Occipital lobe (tissue), 2 donors: Measurements from ENCODE around the gene EML5. TPM values are rescaled to one million over a fixed set of nuclear protein-coding genes. Genes with fewer than 3 reads are reported as not detected.

Source experiments
- DNase-seq: peaks from one replicate; lab custom pipeline; 2025; lab: John Stamatoyannopoulos, UW
- total RNA-seq: library from RNA; depleted of rRNA; stranded (reverse); fragments of >200 nt; gene quantifications from one replicate; pipeline ENCODE4 v1.2.3, GENCODE V29; 2014

Gene EML5
- total RNA-seq, 1 donor from 2014 or later, result 30.3 TPM

DNA sequence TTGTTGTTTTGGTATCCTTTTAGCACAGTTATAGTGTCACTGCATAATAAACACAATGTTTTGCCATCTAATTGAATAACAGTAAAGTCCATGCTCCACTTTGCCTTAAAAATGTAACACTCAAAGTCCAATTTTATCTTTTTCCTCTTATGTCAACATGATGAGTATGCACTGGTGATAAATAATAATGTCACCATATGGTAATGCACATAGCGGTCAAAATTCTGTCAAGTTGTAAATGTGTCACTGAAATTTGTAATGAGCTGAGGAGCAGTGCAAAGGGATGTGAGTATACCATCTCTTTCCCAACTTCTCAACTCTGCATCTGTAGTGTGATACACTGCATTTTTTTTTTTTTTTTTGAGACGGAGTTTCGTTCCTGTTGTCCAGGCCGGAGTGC lies 65.7 kb downstream of the EML5 start:
- no peak for DNase-seq

DNA sequence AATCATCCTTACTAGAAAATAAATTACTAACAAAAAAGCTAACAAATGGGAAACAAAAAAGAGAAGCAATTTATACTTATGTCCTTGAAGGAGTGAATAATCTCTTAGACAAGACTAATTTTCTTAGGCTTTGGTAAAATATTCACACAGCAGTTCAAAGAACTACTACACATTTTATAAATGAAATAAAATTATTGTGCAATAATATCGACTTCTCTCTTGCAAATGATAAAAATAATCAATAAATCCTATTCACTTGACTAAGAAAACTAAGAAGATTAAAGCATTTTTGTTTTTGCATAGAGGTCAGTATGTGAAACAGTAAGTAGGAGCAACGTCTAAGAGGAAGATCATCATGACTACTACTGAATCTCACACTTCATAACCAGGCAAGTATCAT lies 82.0 kb downstream of the EML5 start:
- no peak for DNase-seq

DNA sequence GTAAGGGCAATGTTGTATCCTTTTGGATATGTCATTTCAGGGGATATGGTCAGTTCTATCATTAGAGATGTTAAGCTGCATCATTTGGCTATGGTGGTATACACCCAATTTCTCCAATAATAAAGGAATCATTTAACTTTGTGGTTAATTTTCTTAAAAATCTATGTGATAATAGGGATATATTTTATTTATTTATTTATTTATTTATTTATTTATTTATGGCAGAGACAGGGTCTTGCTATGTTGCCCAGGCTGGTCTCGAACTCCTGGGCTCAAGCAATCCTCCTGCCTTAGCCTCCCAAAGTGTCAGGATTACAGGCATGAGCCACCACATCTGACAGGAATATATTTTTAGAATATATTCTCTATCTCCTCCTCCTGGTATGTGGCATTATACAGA lies 85.7 kb downstream of the EML5 start:
- no peak for DNase-seq

DNA sequence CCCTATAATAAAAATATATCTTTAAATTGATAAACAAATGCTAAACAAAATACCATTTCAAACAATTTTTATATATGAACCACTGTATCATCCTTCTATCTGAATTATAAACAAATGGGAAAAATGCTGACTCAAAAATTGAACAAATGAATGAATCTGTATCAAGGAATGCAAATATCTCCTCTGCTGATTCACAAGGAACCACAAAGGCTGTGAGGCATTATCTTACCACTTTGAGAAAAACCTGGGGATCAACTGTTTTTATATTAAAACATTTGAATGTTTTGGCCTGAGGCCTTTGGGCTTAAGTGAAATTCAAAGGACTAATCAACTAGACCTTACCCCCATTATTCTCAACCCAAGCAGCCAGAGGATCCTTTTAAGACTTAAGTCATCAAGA lies 86.3 kb downstream of the EML5 start:
- DNase-seq, result no peak

DNA sequence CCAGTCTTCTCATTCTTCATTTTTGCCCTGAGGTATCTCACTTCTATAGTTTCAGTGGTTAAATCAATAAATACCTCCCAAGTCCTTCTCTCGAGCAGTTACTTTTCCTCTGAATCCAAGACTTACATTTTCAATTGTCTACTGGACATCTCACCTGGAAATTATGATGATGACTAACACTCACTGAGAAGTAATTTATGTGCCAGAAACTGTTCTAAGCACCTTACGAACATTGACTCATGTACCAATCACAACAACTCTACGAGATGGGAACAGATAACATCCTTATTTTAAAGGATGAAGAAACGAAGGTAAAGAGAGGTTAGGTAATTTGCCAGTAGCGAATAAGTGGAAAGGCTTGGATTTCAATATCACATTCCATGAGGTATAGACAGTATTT lies 94.1 kb downstream of the EML5 start:
- no peak for DNase-seq

DNA sequence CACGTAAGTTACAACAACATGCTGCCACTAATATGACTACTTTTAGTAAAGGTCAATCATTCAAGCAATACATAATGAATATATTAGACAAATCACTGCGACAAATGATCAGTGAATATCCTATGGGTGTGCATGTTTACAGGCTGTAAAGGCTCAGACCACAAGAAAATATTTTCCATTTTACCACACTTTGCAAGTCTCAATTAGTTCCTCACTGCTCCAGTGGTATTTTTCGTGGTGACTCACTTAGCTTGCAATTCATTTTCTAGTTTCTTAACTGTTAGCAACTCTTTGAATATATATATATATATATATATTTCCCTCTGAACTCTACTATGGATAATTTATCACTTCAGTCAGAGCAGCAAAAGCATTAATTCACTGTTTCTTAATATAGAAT lies 96.9 kb downstream of the EML5 start:
- DNase-seq, result no peak

DNA sequence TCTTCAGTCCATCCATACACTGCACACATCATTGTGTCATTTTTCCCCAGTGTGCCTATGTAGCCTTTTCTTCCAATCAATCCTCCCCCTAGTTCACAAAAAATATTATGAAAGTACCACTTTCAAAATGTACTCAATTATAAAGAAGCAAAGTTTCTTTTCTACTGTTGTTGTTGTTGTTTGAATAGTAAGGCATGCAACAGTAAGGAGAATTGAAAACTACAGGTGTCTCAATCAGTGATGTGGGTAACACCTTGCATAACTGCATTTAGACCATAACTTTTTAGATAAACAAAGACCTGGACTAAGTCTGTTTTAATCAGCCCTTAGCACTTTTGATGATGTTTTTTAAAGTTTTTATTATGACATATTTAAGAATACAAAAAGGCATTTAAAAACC lies 104.4 kb downstream of the EML5 start:
- DNase-seq, result no peak

DNA sequence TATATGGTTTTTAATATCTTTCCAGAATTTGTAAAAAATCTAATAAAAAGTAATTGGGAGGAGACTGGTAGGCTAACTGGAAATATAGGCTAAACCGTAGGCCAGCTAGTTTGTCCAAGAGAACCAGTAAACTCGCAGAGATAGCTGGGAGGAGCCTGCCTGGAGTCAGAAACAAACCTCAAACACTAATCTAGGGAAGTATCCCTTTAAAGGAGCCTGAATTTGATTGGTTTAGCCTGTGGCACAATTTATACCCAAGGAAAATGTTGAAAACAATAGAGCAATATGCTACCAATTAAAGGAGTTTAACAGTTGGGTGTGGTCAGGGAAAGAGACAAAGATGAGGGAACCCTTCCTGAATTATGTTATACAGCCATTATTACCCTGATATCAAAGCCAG lies 109.6 kb downstream of the EML5 start:
- DNase-seq, result no peak

DNA sequence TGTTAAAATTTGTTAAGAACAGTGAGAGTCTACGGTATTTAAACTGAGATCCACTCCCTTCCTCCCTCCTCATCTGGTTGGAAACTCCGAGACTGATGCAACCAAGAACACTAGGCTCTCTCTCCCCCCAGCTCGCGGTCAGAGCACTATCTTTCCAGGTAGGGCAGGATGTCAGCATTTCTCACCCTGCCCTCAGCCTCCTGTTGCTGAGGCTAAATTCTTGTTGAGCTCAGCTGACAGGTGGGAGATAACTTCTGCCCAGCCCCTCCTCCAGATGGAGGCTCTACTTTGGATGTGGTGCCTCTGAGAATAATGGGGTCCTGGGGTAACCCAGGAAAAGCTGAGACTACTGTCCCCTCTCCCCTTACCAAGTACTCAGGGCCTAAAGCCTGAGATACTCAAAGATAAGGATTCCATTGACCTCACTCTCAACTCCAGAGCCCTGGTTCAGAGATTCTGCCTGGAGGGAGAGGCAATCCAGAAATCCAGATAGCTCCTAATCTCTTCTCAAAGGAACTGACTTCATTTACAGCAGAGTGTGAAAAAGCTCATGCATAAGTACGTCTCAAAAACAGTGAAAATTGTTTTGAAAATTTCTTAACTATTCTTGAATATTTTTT lies 110.1 kb downstream of the EML5 start:
- no peak for DNase-seq

DNA sequence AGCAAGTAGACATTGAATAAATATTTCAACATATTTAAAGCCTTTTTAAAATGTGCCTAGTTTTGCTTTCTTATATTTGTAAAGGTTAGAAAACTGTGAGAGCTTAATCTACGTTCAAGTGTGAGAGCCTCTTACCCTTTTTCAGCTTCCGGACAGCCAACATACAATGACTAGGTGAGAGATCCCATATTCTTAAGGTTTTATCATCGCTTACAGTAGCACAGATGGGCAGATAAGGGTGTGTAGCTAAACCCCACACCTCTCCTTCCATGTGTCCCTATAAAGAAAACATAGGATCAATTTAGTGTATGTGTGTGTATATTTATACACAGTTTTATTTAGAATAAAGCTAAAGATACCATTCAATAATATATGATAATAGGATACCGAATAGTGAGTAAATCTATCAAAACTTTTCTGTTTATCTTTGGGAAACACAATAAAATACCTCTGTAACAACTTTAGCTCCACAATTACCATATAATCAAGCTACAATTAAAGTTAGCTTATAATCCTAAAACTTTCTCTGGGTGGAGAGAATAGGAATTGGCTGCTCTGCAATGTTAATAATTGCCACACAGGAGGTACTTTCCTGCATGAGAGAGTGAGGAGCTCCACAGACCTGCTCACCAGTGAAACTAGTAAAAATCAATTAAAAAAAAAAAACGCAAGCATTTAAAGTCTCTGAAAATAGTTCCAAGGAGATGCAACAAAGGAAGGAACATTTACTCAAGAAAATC lies 110.8 kb downstream of the EML5 start:
- DNase-seq, result no peak

DNA sequence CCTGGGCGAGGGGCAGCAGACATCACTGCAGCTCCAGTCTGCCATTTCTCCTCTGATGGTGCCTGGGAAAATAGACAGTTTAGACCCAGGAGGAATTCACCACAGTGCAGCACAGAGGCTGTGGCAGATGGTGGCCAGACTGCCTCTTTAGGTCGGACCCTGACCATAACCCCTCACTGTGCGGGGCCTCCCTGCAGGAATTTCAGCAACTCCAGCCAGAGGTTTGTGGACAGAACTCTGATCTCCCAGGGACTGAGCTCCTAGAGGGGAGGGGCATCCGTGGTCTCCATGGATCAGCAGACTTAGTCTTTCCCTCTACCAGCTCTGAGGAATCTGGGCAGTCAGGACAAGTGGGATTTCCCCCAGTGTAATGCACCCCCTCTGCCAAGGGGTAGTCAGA lies 123.4 kb downstream of the EML5 start:
- DNase-seq, result no peak

DNA sequence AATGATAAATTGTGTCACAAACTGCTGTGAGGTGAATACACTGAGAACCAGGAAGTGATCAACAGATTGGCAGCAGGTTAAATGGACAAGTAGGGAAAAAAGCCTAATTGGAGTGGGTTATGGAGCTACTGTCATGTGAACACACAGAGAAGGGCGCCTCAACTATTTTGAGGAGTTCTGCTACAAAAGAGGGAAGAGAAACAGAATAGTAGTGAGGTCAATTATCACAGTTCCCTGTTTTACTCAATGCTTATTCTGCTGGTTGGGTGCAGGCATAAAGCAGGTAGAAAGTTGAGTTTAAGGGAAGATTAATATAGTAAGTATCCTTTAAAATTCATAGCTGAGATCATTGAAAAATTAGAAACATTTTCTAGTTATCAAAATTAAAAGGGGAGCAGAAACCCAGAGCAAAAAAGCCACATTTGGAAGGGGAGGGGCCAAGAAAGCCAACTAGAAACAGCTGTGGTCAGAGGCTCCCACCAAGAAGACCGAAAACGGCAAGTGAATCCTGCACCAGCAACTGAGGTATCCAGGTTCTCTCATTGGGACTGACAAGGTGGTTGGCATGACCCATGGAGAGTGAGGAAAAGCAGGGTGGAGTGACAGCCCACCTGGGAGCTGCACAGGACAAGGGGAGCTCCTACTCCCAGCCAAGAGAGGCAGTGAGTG lies 124.2 kb downstream of the EML5 start:
- DNase-seq, result no peak

DNA sequence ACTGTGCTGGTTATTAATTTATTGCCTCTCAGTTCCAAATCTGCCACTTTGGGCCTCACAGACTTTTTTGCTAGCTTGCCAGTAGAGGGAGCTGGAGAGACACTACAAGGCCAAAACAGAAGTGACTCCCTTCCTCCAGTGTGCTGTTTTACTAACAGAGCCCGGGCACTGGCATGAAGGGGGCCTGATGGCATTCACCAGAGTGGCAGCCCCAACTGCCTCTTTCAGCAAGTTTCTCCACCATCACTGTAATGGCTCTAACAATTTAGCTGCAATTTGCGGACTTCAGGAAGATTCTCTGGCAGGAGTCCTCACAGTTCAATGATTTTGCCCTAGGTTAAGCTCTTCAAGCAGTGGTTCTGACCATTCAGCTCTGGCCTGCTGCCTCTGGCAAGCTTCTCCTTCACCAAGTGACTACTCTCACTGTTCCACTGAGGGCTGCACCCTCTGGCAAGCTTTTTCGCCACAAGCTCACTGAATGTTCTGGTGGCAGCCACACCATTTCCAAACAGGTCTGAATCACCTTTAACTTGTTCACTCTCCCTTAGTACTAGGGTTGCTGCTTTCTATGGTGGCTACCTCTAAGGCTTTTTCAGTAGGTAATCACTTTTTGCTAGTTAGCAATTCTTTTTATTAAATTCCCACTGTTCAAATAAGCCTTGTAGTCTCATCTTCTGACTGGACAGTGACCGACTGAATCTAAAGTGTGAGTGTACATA lies 125.0 kb downstream of the EML5 start:
- DNase-seq, result peak; percentile 45

DNA sequence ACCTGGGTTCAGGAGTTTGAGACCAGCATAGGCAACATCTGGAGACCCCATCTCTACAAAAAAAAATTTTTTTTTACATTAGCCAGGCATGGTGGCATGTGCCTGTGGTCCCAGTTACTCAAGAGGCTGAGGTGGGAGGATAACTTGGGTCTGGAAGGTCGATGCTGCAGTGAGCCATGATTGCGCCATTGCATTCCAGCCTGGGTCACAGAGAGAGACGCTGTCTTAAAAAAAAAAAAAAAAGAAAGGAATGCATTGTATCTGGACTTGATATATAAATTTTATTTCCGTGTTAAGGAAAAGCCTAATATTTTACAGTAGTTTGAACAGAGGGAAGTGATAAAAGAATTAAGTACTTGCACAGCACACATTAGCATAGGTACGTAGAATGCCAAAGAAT lies 132.7 kb downstream of the EML5 start:
- DNase-seq, result no peak

DNA sequence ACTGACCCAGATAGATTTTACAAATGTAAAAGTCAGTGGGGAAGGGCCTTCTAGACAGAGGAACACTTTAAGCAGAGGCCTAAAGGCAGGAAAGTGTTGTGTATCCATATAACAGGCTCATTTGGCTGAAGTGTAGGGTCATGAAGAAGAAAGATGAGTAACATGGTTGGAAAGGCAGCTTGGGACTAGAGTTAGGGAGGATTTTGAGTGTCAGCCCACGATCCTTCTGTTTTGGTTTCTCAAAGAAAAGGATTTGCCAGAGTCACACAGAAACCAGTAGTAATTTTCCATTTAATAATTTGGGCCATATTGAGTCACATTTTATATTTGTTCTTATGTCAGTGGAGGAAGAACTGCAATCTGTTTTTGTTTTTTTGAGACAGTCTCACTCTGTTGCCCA lies 153.5 kb downstream of the EML5 start:
- no peak for DNase-seq

DNA sequence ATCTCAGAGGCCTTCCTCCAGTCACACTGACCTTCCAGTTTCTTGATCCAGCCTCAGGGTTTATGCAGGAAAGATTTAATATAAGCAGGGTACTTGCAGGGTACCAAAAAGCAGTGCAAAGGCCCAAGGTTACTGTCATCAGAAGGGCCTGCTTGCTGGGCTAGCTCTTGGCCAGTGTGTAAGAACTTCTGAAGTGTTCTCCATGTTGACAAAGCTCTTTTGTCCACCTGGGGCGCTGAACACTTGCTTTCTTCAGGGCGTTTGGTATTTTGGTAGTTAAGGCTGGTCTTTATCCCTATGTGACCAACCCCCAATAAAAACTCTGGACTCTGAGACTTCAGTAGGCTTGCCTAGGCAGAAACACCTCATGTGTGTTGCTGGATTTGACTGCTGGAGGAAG lies 160.2 kb downstream of the EML5 start:
- DNase-seq, result no peak

DNA sequence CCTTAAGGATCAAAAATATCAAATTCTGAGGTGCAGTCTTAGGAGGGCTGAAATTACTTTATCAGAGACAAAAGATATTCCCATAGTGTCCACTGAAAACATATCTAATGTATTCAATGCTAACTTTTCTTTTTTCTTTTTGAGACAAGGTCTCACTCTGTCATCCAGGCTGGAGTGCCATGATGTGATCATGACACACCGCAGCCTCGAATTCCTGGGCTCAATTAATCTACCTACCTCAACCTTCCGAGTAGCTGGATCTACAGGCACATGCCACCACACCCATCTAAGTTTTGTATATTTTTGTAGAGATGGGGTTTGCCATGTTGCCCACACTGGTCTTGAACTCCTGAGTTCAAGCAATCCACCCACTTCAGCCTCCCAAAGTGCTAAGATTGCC lies 161.7 kb downstream of the EML5 start:
- DNase-seq, result no peak

DNA sequence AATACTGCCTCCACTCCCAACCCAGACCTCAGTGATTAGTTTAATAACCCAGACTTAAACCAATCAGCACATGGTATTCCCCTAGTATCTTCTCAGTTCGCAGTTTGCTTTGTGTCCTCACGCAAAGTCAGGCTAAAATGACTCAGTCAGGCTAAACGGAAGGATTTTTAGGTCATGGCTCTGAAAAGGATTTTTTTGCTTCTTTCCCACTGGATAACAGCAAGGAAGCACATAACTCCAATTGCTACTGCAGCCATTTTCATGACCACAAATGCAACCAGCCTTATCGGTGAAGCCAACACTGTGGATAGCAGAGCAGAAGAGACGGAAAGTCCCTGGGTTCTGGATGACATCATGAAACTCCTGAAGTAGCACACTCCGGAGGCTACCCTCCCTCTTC lies 162.2 kb downstream of the EML5 start:
- no peak for DNase-seq

DNA sequence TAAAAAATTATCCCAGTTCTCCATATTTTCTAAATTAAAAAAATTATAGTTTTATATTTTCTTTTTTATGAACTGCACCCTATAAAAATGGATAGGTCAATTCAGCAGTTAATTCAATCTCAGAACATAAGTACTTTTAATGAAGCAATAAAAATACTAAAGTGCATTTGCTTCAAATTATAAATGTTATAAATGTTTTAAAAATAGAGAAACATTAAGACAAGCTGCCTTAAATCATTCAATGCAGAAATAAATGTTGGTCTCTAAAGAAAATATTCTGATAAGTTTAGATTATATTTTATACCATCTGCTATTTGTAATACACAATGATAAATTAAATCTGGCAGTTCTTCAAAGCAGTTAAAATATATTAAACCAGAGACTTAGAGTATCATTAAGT lies 164.3 kb downstream of the EML5 start:
- no peak for DNase-seq

DNA sequence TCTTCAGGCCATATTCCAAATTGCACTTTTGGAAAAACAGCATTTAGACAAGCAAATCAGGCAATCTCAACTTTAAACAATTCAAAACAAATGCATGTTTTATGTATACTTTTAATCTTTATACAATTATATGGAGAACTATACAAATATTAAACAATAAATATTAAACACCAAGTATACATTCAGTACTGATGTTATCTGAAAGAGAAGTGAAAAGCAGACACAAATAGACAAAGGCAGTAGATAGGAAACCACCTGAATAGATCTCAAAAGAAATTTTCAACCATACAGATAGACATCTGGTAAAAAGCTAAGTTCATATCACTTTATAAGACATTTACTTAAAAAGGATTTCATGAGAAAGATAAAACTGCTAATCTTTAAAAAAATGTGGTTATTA lies 164.7 kb downstream of the EML5 start:
- DNase-seq, result no peak

DNA sequence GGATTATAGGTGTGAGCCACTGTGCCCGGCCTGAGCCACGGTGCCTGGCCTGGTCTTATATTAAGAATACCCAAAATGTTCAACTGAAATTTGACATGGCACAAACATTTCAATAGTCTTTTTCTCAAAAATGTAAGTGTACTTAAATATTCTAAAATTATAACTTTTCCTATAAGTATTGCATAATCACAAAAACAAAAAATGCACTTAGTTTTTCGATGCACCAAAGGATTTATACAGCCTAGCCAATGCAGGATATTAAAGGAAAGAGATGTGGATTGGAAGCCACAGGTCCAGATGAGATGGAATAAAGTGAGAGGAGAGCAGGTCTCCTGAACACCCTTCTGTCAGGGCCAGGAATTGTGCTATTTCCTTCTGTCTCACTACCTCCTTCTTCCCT lies 167.1 kb downstream of the EML5 start:
- no peak for DNase-seq

DNA sequence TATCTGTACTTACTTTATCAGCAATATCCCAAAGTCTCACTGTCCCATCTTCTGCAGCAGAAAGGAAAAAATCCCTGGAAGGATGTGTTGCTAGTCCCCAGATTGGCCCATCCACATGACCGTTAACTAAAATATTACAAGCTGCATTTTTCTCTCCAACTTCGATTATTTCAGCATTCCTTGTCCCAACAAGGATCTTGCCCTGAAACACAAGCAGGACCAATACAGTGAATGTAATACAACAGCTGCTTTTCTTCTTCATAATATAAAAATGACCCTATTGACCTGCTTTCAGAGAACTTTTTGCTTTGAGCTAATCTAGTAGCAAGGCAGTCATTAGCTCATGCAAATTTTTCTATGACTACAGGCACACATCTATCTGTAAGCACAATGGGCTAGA lies 171.7 kb downstream of the EML5 start:
- no peak for DNase-seq
